HEK293T (cell line): ENCODE results near the gene SMARCA1.

Source experiments
- FOXA1 ChIP-seq: fragments of 450-650 bp; IDR thresholded peaks from 2 replicates; pipeline ENCODE4 v1.6.1; 2016; ENCODE audit warnings: mild to moderate bottlenecking
- FOXM1 ChIP-seq: fragments of 450-650 bp; IDR thresholded peaks from 2 replicates; pipeline ENCODE4 v1.6.1; 2017; ENCODE audit warnings: mild to moderate bottlenecking, borderline replicate concordance
- SUZ12 ChIP-seq: fragments of 450-650 bp; IDR thresholded peaks from 2 replicates; pipeline ENCODE4 v1.6.1; 2016; ENCODE audit warnings: mild to moderate bottlenecking
- ZNF384 ChIP-seq: fragments of 450-650 bp; IDR thresholded peaks from 2 replicates; pipeline ENCODE4 v1.6.1; 2016
- TF ChIP-seq, protein P1 (sequence below): fragments of 450-650 bp; IDR thresholded peaks from 2 replicates; pipeline ENCODE4 v1.6.1; 2016

DNA sequence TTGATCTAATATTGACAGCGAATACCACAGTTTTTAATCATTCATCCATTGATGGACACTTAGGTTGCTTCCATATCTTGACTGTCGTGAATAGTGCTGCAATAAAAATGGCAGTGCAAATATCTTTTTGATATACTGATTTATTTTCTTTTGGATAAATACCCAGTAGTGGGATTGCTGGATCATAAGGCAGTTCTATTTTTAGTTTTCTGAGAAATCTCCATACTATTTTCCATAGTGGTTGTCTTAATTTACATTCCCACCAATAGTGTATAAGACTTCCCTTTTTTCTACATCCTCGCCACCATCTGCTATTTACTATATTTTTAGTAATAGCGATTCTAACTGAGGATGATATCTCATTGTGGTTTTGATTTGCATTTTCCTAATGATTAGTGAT, 100.1 kb downstream of the SMARCA1 start:
- TF ChIP-seq FOXA1 (no peak), SUZ12 (no peak), ZNF384 (no peak), FOXM1 (no peak)
- TF ChIP-seq, protein P1, sequence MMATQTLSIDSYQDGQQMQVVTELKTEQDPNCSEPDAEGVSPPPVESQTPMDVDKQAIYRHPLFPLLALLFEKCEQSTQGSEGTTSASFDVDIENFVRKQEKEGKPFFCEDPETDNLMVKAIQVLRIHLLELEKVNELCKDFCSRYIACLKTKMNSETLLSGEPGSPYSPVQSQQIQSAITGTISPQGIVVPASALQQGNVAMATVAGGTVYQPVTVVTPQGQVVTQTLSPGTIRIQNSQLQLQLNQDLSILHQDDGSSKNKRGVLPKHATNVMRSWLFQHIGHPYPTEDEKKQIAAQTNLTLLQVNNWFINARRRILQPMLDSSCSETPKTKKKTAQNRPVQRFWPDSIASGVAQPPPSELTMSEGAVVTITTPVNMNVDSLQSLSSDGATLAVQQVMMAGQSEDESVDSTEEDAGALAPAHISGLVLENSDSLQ = no peak
